Retinal pigment epithelial cell (primary cell): ENCODE measurements around the gene CUEDC1.

Experiments used
- DNase-seq: peaks from one replicate; pipeline ENCODE4 v3.0.0-alpha.2; 2010; ENCODE audit warnings: low read depth
- H3K4me3 ChIP-seq: 2 replicates; pipeline ENCODE4 v1.5.1; 2011; ENCODE audit warnings: mild to moderate bottlenecking, low read length, control low read depth, moderate library complexity
- CTCF ChIP-seq: conservative IDR thresholded peaks from 2 replicates; pipeline ENCODE4 v1.5.1; 2011; ENCODE audit warnings: low read depth, low read length, control low read depth, inconsistent platforms

The CUEDC1 gene

GRCh38 chr17:57941384-57942370 lies 13.5 kb downstream of the CUEDC1 start:
- TF ChIP-seq CTCF = no peak
- DNase-seq = no peak
- H3K4me3 ChIP-seq = no peak overlapping the region

- DNase-seq = no peak
- no peak for TF ChIP-seq CTCF
- no peak overlapping the region for H3K4me3 ChIP-seq
These were observed 14.4 kb downstream of the CUEDC1 start for GRCh38 chr17:57940653-57941329.

GRCh38 chr17:57940231-57940630 lies 15.0 kb downstream of the CUEDC1 start:
- no peak for DNase-seq
- no peak for TF ChIP-seq CTCF
- no peak overlapping the region for H3K4me3 ChIP-seq

GRCh38 chr17:57939797-57940196 lies 15.4 kb downstream of the CUEDC1 start:
- no peak for TF ChIP-seq CTCF
- H3K4me3 ChIP-seq = no peak overlapping the region
- DNase-seq = no peak

- no peak overlapping the region for H3K4me3 ChIP-seq
- no peak for DNase-seq
- TF ChIP-seq CTCF = no peak
These were observed 17.1 kb downstream of the CUEDC1 start for GRCh38 chr17:57938061-57938502.

GRCh38 chr17:57937492-57937891 lies 17.7 kb downstream of the CUEDC1 start:
- no peak for DNase-seq
- H3K4me3 ChIP-seq = no peak overlapping the region
- TF ChIP-seq CTCF = no peak
